Caco-2 (cell line): Measurements from ENCODE around the gene APLNR. TPM values are rescaled to one million over a fixed set of nuclear protein-coding genes. Genes with fewer than 3 reads are reported as not detected.

Experiments used
- BruUV-seq: library from RNA; stranded (reverse); fragments of 400-500 nt; replicated peaks from 2 replicates; lab custom pipeline; 2021; lab: Mats Ljungman, UMichigan
- CTCF ChIA-PET: fragments of 300-600 bp; sonication (Branson Sonifier 250); formaldehyde crosslinking; loops from one replicate; lab custom pipeline; 2022; ENCODE audit warnings: antibody characterized with exemption; lab: Charles Lee
- POLR2A ChIA-PET: fragments of 300-600 bp; sonication (Branson Sonifier 250); formaldehyde crosslinking; loops from one replicate; lab custom pipeline; 2022; ENCODE audit warnings: antibody characterized with exemption; lab: Charles Lee
- DNase-seq, 2 experiments: peaks; one replicate each; pipeline versions ENCODE4 v3.0.0 to v3.0.0-alpha.2; 2020 to 2022
- H3K27me3 ChIP-seq: replicated peaks from 2 replicates; pipeline ENCODE4 v1.6.0; 2011; ENCODE audit warnings: low read length; ENCODE audit not compliant: control insufficient read depth, insufficient read depth
- H3K36me3 ChIP-seq: 2 replicates; pipeline ENCODE4 v1.5.1; 2011; ENCODE audit warnings: low read length; ENCODE audit not compliant: control insufficient read depth, insufficient read depth
- H3K4me1 ChIP-seq: fragments of 250-450 bp; sonication (Bioruptor Pico); 2 replicates; pipeline ENCODE4 v1.5.1; 2020; ENCODE audit warnings: mild to moderate bottlenecking
- H3K4me3 ChIP-seq: 2 replicates; pipeline ENCODE4 v1.5.1; 2011; ENCODE audit warnings: low read depth, mild to moderate bottlenecking, control low read depth, low read length
- H3K9me3 ChIP-seq: fragments of 250-450 bp; sonication (Bioruptor Pico); 2 replicates; pipeline ENCODE4 v1.5.1; 2020; ENCODE audit warnings: mild to moderate bottlenecking, moderate library complexity
- H3K27ac Mint-ChIP-seq: one replicate; pipeline ENCODE4 v1.8.0; 2022; ENCODE audit warnings: mixed read lengths; ENCODE audit not compliant: unreplicated experiment
- H3K27me3 Mint-ChIP-seq: one replicate; pipeline ENCODE4 v1.8.0; 2022; ENCODE audit warnings: mixed read lengths; ENCODE audit not compliant: insufficient read depth, unreplicated experiment
- H3K36me3 Mint-ChIP-seq: one replicate; pipeline ENCODE4 v1.8.0; 2022; ENCODE audit warnings: mild to moderate bottlenecking, mixed read lengths; ENCODE audit not compliant: insufficient read depth, unreplicated experiment
- H3K4me1 Mint-ChIP-seq: one replicate; pipeline ENCODE4 v1.8.0; 2022; ENCODE audit warnings: low read depth, mixed read lengths; ENCODE audit not compliant: unreplicated experiment
- H3K4me3 Mint-ChIP-seq: one replicate; pipeline ENCODE4 v1.8.0; 2022; ENCODE audit warnings: mild to moderate bottlenecking, moderate library complexity, mixed read lengths; ENCODE audit not compliant: unreplicated experiment
- H3K9me3 Mint-ChIP-seq: one replicate; pipeline ENCODE4 v1.8.0; 2022; ENCODE audit warnings: mixed read lengths; ENCODE audit not compliant: unreplicated experiment
- CTCF ChIP-seq, 2 experiments: fragments of 200-600 bp in 1 of 2; IDR thresholded peaks; 1 replicate in 1 of 2; 2 replicates in 1 of 2; pipeline versions ENCODE4 v1.5.1 to v1.8.0; 2011 to 2022; ENCODE audit warnings: antibody characterized with exemption in 1 of 2, control low read depth in 1 of 2, inconsistent platforms in 1 of 2, low read depth in 1 of 2, low read length in 1 of 2, mild to moderate bottlenecking in 1 of 2, moderate library complexity in 1 of 2; ENCODE audit not compliant: insufficient read depth in 1 of 2, severe bottlenecking in 1 of 2, unreplicated experiment in 1 of 2
- intact Hi-C: fragments of 100-400 bp; cut with micrococcal nuclease; formaldehyde crosslinking; loops from one replicate; pipeline ENCODE4 v1.10.0; 2022; ENCODE audit not compliant: unreplicated experiment
- total RNA-seq: library from RNA; stranded (reverse); gene quantifications from 2 replicates; pipeline ENCODE4 v1.2.3, GENCODE V29; 2022

The APLNR gene
- total RNA-seq, 1 experiment from 2014 or later, result not detected

- DNase-seq, result no peak
- no peaks in the 10 kb centered on the region for H3K27me3 ChIP-seq
- H3K4me1 ChIP-seq, result peaks cover 20% of the 10 kb centered on the region
- H3K4me3 ChIP-seq, result no peak overlapping the region
- H3K9me3 Mint-ChIP-seq, result peaks cover 5% of the 10 kb centered on the region
- TF ChIP-seq CTCF (IDR thresholded peaks at IDR 0.05; ENCODE audit: insufficient read depth in 1 of 2, low read depth in 1 of 2, low read length in 1 of 2, severe bottlenecking in 1 of 2, unreplicated experiment in 1 of 2), result no peak
- BruUV-seq, result no TSS peak
- H3K36me3 Mint-ChIP-seq, result peaks cover 6% of the 10 kb centered on the region
- ChIA-PET CTCF (interaction anchor here (1.0 to 1.9 kb wide), 3 partner anchors 11 to 27 kb away, joined by 3 to 6 read pairs (median 4); no protein-coding TSS in a partner anchor), POLR2A (no interaction called here)
- intact Hi-C loops, result no loop called here
- no peaks in the 10 kb centered on the region for H3K36me3 ChIP-seq
- peaks cover 2% of the 10 kb centered on the region for H3K27me3 Mint-ChIP-seq
- H3K9me3 ChIP-seq, result no peaks in the 10 kb centered on the region
- H3K4me1 Mint-ChIP-seq, result peaks cover 22% of the 10 kb centered on the region
- H3K4me3 Mint-ChIP-seq, result no peak overlapping the region
- no peak overlapping the region for H3K27ac Mint-ChIP-seq
Observed at GRCh38 chr11:57279116-57279515, 42.1 kb upstream of the APLNR start.

- H3K36me3 ChIP-seq, result no peaks in the 10 kb centered on the region
- POLR2A ChIA-PET, result no interaction called here
- H3K9me3 ChIP-seq, result no peaks in the 10 kb centered on the region
- Mint-ChIP-seq H3K4me3 (no peak overlapping the region), H3K4me1 (peaks cover 22% of the 10 kb centered on the region), H3K27ac (peak overlapping the region; percentile 78), H3K27me3 (peaks cover 3% of the 10 kb centered on the region), H3K36me3 (peaks cover 6% of the 10 kb centered on the region), H3K9me3 (peaks cover 9% of the 10 kb centered on the region)
- intact Hi-C loops, result loop anchor here (1.0 kb wide), 5 partner anchors 15 to 437 kb away; no protein-coding TSS in a partner anchor
- TF ChIP-seq CTCF (IDR thresholded peaks at IDR 0.05; ENCODE audit: insufficient read depth in 1 of 2, low read depth in 1 of 2, low read length in 1 of 2, severe bottlenecking in 1 of 2, unreplicated experiment in 1 of 2), result no peak
- no peak overlapping the region for H3K4me3 ChIP-seq
- no peaks in the 10 kb centered on the region for H3K27me3 ChIP-seq
- DNase-seq, result no peak
- H3K4me1 ChIP-seq, result peaks cover 16% of the 10 kb centered on the region
- CTCF ChIA-PET, result interaction anchor here (1.0 to 1.9 kb wide), 4 partner anchors 11 to 27 kb away, joined by 3 to 6 read pairs (median 4); no protein-coding TSS in a partner anchor
- BruUV-seq, result no TSS peak
Observed at GRCh38 chr11:57278721-57279095, 41.7 kb upstream of the APLNR start.

- intact Hi-C loops, result loop anchor here (1.0 kb wide), 5 partner anchors 15 to 437 kb away; no protein-coding TSS in a partner anchor
- POLR2A ChIA-PET, result no interaction called here
- TSS peak; percentile 96 for BruUV-seq
Observed at GRCh38 chr11:57277845-57278720, 41.0 kb upstream of the APLNR start.

More at GRCh38 chr11:57277845-57278720, 41.0 kb upstream of the APLNR start:
- peak; percentile 83 to 84 for DNase-seq
- Mint-ChIP-seq H3K4me3 (peak overlapping the region; percentile 69), H3K27me3 (peaks cover 3% of the 10 kb centered on the region), H3K36me3 (peaks cover 6% of the 10 kb centered on the region), H3K27ac (peak overlapping the region; percentile 78), H3K9me3 (peaks cover 16% of the 10 kb centered on the region), H3K4me1 (peaks cover 16% of the 10 kb centered on the region)
- peak; percentile 80 to 93 for TF ChIP-seq CTCF (IDR thresholded peaks at IDR 0.05; ENCODE audit: insufficient read depth in 1 of 2, low read depth in 1 of 2, low read length in 1 of 2, severe bottlenecking in 1 of 2, unreplicated experiment in 1 of 2)
- Histone ChIP-seq H3K9me3 (no peaks in the 10 kb centered on the region; the same call in 1 of the 2 replicates), H3K4me3 (peak overlapping the region; percentile 31), H3K27me3 (no peaks in the 10 kb centered on the region), H3K4me1 (peaks cover 10% of the 10 kb centered on the region), H3K36me3 (no peaks in the 10 kb centered on the region)
- CTCF ChIA-PET, result interaction anchor here (1.0 to 1.9 kb wide), 5 partner anchors 12 to 29 kb away, joined by 3 to 6 read pairs (median 3); no protein-coding TSS in a partner anchor
